ENCODE data around the gene SDR42E1. TPM values are rescaled to one million over a fixed set of nuclear protein-coding genes. Genes with fewer than 3 reads are reported as not detected.

Gene SDR42E1
- polyA plus RNA-seq, 2 of the 4 experiments (the other 2 are of a cell fraction): 1.7 to 5.2 TPM

- TF ChIP-seq POLR2AphosphoS2 (conservative IDR thresholded peaks at IDR 0.05; ENCODE audit: low read length): no peak
Measured at GRCh38 chr16:82047374-82047773, 36.1 kb upstream of the SDR42E1 start (continued).

DNA sequence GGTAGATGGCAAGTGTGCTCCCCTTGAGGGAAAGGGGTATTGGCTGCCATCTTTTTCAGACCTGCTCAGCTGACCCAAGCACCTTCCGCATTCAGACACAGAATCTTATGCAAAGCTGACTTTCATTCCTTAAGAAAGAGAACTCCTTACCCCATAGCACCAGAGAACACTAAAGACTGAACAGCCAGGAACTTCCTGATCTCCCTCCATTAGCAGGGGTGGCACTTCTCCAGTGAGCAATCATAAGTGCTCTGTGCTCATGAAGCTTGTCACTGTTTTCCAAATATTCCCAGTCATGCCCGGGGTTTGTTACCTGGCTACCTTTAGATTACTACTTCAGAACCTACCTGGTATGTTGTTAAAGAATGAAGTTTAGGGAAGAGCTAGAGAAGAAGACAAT lies 35.7 kb upstream of the SDR42E1 start:
- Histone ChIP-seq H3K9me3 (no peaks in the 10 kb centered on the region), H3K4me1 (no peaks in the 10 kb centered on the region), H3K4me2 (no peak overlapping the region), H3K4me3 (no peak overlapping the region), H3K27ac (no peak overlapping the region)
- POLR2A ChIA-PET: no interaction called here
- ATAC-seq (no peak), DNase-seq (ENCODE audit: low read depth in 1 of 2, low spot score in 1 of 2) (no peak), FAIRE-seq (no peak)
- CTCF ChIA-PET: interaction anchor here (0.6 to 2.0 kb wide), 2 partner anchors 15 to 221 kb away, joined by 4 to 6 read pairs; no protein-coding TSS in a partner anchor
- TF ChIP-seq MYC (IDR thresholded peaks at IDR 0.05; ENCODE audit: borderline replicate concordance, low read length) (no peak), MAZ (IDR thresholded peaks at IDR 0.05; ENCODE audit: borderline replicate concordance, low read depth, low read length) (no peak), HOXA7 (CRISPR knock-in tag; IDR thresholded peaks at IDR 0.05) (no peak), RNF2 (IDR thresholded peaks at IDR 0.05; ENCODE audit: borderline replicate concordance, low read depth) (no peak), GATA3 (IDR thresholded peaks at IDR 0.05; ENCODE audit: borderline replicate concordance) (no peak), EP300 (IDR thresholded peaks at IDR 0.05) (no peak), TP53 (CRISPR knock-in tag; IDR thresholded peaks at IDR 0.05) (no peak), JUN (IDR thresholded peaks at IDR 0.05) (no peak)
- WGBS (ENCODE audit: missing lambda C conversion rate): 41% methylated on average over 2 of the region's 2 CpGs

GRCh38 chr16:82046541-82046940 lies 35.3 kb upstream of the SDR42E1 start:
- DNase-seq (ENCODE audit: low read depth in 1 of 2, low spot score in 1 of 2) (no peak), ATAC-seq (no peak), FAIRE-seq (no peak)
- Histone ChIP-seq H3K4me1 (no peaks in the 10 kb centered on the region), H3K27ac (no peak overlapping the region), H3K4me2 (no peak overlapping the region), H3K9me3 (no peaks in the 10 kb centered on the region), H3K4me3 (no peak overlapping the region)
- ChIA-PET POLR2A (no interaction called here), CTCF (interaction anchor here (2.0 kb wide), 1 partner anchor 15 kb away, joined by 6 read pairs; no protein-coding TSS in a partner anchor)
- WGBS (ENCODE audit: missing lambda C conversion rate): 22% methylated on average over 4 of the region's 4 CpGs
- TF ChIP-seq CHD4 (IDR thresholded peaks at IDR 0.05; ENCODE audit: borderline replicate concordance): no peak

DNA sequence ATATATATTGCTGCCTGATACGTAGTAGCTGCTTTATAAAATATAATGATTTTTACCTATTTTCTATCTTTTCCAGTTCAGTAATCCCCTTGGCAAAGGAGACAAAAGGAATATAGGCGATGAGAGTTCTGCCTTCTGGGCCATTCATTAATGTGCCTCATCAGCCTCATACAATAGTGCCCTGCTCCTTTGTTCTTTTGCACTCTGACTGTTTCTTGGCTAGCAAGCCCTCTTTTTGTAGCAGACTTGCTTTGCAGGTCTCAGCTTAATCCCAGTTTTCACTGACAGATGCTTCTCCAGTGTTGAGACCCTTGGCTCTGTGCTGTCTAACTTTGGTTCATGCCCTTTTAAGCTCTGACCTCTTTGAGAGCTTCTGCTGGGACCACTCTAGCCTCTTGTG lies 34.2 kb upstream of the SDR42E1 start:
- CTCF ChIA-PET: interaction anchor here (1.0 to 2.0 kb wide), 2 partner anchors 14 to 218 kb away, joined by 3 to 6 read pairs; no protein-coding TSS in a partner anchor
- no peak for DNase-seq (ENCODE audit: low read depth in 1 of 2, low spot score in 1 of 2)
- no peak overlapping the region for H3K4me3 ChIP-seq
- POLR2A ChIA-PET: no interaction called here
- no peak for ATAC-seq
- 8% methylated on average over 2 of the region's 2 CpGs for WGBS (ENCODE audit: missing lambda C conversion rate)
- FAIRE-seq: no peak
- H3K9me3 ChIP-seq: no peaks in the 10 kb centered on the region
- no peaks in the 10 kb centered on the region for H3K4me1 ChIP-seq
- H3K27ac ChIP-seq: no peak overlapping the region
- H3K4me2 ChIP-seq: no peak overlapping the region
- TF ChIP-seq GATA3 (IDR thresholded peaks at IDR 0.05; ENCODE audit: borderline replicate concordance) (no peak), CEBPB (IDR thresholded peaks at IDR 0.05) (no peak), TP53 (CRISPR knock-in tag; IDR thresholded peaks at IDR 0.05) (no peak), RNF2 (IDR thresholded peaks at IDR 0.05; ENCODE audit: borderline replicate concordance, low read depth) (no peak), HOXB5 (CRISPR knock-in tag; IDR thresholded peaks at IDR 0.05) (no peak), EHF (CRISPR knock-in tag; IDR thresholded peaks at IDR 0.05) (no peak), CHD2 (IDR thresholded peaks at IDR 0.05; ENCODE audit: low read length, partially characterized antibody) (no peak), ZSCAN20 (CRISPR knock-in tag; IDR thresholded peaks at IDR 0.05) (no peak), ESRRA (IDR thresholded peaks at IDR 0.05; ENCODE audit: borderline replicate concordance, low read length) (no peak), HES2 (IDR thresholded peaks at IDR 0.05) (no peak), HEYL (CRISPR knock-in tag; IDR thresholded peaks at IDR 0.05) (no peak), NR3C1 (IDR thresholded peaks at IDR 0.05) (no peak), CBX8 (IDR thresholded peaks at IDR 0.05) (no peak), RFX5 (IDR thresholded peaks at IDR 0.05) (no peak), NPAS2 (CRISPR knock-in tag; IDR thresholded peaks at IDR 0.05; ENCODE audit: borderline replicate concordance) (no peak), MAFK (IDR thresholded peaks at IDR 0.05; ENCODE audit: partially characterized antibody) (no peak), KDM1A (IDR thresholded peaks at IDR 0.05; ENCODE audit: low read depth) (no peak), ZFP36 (IDR thresholded peaks at IDR 0.05; ENCODE audit: borderline replicate concordance, partially characterized antibody) (no peak)
- TF ChIP-seq, protein P1, sequence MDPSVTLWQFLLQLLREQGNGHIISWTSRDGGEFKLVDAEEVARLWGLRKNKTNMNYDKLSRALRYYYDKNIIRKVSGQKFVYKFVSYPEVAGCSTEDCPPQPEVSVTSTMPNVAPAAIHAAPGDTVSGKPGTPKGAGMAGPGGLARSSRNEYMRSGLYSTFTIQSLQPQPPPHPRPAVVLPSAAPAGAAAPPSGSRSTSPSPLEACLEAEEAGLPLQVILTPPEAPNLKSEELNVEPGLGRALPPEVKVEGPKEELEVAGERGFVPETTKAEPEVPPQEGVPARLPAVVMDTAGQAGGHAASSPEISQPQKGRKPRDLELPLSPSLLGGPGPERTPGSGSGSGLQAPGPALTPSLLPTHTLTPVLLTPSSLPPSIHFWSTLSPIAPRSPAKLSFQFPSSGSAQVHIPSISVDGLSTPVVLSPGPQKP (IDR thresholded peaks at IDR 0.05; ENCODE audit: low read depth, low read length): no peak
- TF ChIP-seq, protein P2, sequence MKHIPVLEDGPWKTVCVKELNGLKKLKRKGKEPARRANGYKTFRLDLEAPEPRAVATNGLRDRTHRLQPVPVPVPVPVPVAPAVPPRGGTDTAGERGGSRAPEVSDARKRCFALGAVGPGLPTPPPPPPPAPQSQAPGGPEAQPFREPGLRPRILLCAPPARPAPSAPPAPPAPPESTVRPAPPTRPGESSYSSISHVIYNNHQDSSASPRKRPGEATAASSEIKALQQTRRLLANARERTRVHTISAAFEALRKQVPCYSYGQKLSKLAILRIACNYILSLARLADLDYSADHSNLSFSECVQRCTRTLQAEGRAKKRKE (CRISPR knock-in tag; IDR thresholded peaks at IDR 0.05; ENCODE audit: low read depth): no peak
